HG03066 (cell line): ENCODE data around the gene UNC5A.

Source experiments
- ATAC-seq: cut with Tn5 transposase; IDR thresholded peaks from one replicate; pipeline ENCODE4 v1.9.1; 2021; ENCODE audit warnings: low read depth; ENCODE audit not compliant: unreplicated experiment

The UNC5A gene

GRCh38 chr5:176837707-176838115 lies 27.4 kb downstream of the UNC5A start:
- ATAC-seq: no peak

DNA sequence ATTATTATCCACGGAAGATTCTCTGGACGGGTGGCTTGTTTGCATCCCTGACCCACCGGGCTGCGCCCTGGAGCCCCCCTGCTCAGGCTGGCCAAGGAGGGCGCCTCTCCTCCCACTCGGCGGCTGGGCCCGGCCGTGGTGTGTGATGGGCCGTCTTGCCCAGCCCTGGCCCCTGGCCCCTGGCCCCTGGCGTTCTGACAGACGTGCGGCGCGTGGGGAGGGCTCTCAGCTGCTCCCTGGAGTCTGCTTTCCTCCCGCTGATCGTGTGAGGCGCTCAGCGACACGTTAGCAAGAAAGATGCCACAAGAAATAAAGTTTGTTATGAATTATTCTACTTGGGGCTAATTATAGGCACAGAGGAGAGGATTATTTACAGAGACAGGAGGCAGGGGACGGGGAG lies 33.3 kb downstream of the UNC5A start:
- ATAC-seq: no peak

DNA sequence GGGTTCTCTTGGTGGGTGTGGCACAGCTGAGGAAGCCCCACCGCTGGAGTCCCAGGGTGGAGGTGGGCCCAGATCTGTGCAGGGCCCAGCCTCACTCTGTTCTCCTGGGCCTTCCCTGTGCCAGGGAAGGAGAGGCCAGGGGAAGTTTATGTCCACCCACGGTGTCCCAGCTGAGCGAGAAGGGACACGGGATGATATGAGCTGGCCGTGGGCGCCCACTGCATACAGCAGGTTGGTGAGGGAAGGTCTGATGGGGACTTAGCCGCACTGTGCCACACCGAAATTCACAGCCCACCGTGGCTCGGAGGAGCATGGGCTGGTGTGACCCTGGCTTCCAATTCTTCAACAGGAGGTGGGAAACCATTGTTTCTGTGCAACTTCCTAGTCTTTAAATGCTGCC lies 33.9 kb downstream of the UNC5A start:
- no peak for ATAC-seq

GRCh38 chr5:176844706-176845391 lies 34.5 kb downstream of the UNC5A start:
- ATAC-seq: no peak

DNA sequence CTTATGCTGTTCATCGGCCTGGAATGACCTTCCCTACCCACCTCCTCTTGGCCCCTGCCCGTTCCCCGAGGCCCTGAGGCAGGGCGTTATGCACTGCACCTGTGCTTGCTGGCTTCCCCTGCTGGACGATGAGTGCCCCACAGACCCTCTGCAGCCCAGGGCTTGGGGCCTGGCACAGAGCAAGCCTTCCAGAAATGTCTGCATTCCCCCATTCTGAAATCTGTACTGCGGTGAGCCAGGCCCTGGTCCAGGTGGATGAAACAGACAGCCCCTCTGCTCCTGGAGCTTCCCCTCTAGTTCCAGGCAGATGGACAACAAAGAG lies 35.0 kb downstream of the UNC5A start:
- ATAC-seq: no peak

- no peak for ATAC-seq
Measured at GRCh38 chr5:176846335-176847140, 36.2 kb downstream of the UNC5A start.

- ATAC-seq: no peak
Measured at GRCh38 chr5:176847148-176847547, 36.8 kb downstream of the UNC5A start.

GRCh38 chr5:176847726-176848290 lies 37.4 kb downstream of the UNC5A start:
- ATAC-seq: no peak

DNA sequence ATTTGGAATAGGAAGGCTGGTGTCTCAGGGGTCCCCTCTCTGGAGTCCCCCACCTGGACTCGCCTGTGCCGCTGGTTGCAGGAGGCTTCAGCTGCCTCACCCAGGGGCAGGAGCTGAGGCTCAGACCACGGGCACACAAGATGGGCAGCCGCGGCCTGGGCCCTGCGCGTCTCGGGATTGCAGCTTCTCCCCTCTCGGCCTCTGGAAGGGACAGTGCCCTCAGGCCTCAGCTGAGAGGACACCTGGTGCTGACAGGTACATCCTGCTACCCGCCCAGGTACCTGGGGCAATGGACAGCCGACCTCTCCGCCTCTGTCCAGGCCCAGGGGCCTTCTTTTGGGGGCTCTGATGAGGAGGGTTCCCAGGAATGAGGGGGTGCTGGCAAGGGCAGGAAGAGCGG lies 38.3 kb downstream of the UNC5A start:
- ATAC-seq: no peak

- ATAC-seq: no peak
Measured at GRCh38 chr5:176849611-176850227, 39.4 kb downstream of the UNC5A start.

DNA sequence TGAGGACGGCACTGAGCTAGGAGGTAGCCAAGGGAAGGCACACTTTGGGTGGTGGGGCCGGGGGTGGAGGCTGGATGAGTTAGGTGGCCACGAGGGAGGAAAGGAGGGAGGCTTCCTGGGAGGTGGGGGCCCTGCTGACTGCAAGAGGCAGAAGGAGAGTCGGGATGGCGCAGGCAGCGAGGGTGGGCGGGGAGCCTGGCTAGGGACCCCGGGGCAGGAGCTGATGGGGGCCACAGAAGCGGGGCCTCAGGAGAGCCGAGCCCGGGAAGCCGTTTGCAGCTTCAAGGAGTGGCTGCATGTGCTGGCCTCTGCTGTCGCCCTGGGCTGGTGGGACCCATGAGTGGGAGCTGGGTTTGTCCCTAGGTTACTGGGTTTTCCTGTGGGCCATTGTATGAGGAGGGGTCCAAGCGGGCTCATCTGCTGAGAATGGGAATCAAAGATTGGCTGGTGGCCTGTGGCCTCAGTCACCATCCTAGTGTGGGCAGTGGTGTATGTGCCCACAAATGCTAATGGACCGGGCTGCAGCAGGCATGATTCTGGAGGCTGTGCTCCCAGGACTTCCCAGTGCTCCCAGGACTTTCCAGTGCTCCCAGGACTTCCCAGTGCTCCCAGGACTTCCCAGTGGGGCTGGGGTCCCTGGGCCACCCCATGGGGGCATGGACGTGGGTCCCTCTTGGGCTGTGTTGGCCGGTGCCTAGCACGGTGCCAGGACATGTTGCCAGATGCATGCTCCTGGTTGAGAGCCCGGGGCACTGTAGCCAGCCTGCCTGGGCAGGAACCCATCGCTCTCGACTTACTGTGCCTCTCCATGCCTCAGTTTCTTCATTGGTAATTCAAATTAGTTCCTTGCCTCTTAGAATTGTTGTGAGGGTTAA lies 40.2 kb downstream of the UNC5A start:
- no peak for ATAC-seq

- ATAC-seq: no peak
Measured at GRCh38 chr5:176851380-176851779, 41.0 kb downstream of the UNC5A start.

GRCh38 chr5:176851871-176852658 lies 41.7 kb downstream of the UNC5A start:
- ATAC-seq: no peak

GRCh38 chr5:176853151-176853778 lies 42.9 kb downstream of the UNC5A start:
- no peak for ATAC-seq

DNA sequence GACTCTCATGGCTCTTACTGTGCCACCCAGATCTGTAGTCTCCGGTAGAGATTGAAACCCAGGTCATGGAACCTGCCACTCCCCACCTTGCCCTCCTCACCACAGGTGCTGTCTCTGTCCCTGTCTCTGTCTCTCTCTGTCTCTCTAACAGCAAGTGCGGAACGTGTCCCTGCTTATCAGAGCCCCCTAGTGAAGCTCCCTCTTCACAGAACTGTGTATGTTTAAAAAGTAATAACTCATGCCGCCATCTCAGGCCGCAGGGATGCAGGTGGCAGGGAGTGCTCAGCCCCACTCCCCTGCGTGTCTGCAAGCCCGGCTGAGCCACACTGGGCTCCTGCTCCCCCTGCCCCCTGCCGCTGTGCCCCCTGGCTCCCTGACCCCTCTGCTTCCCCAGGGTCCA lies 43.8 kb downstream of the UNC5A start:
- ATAC-seq: no peak

DNA sequence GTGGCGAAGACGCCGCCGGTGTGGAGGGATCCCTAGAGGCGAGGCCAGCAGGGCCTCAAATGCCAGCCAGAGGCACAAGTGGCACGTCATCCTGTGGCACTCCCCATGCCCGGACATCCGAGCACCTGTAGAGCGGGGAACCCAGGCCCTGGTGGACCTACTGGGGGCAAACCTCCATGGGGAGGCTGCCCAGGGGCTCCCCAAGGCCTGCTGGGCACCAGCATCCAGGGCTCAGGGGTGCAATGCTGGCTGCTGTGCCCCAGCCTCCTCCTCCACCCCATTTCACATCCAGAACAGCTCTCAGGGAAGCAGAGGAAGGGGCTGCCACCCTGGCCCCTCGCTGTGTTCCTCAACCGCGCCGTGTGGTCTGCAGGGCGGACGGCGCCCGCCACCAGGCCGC lies 45.2 kb downstream of the UNC5A start:
- ATAC-seq: no peak

- no peak for ATAC-seq
Measured at GRCh38 chr5:176856746-176857145, 46.4 kb downstream of the UNC5A start.

DNA sequence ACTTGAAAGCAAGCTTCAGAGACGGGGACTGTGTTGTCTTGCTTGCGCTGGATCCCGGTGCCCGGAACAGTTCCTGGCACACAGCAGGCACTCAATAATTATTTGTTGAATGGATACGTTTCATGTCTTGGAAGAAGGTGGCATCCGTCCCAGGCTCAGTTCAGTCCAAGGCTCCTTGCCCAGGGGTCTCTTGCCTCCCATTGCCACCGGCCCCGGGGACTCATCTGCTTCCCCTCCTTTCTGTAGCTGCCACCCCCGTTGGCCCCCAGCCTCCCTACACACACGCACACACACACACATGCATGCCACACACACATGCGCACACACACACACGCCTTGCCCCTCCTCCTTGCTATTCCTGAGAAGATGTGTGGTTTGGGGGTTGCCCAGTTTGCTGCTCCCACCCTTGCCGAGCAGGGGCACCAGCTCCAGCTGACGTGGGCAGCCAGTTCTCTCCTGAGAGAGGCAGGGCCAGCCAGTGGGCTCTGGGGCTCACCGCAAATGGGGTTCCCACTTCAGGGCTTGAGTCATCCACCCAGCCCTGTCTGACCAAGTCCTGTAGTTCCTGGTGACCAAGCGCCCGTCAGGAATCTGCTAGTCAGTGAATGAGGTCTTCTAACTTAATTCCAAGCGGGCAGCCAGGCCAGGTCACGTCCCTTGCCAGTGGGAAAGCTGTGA lies 47.0 kb downstream of the UNC5A start:
- no peak for ATAC-seq

DNA sequence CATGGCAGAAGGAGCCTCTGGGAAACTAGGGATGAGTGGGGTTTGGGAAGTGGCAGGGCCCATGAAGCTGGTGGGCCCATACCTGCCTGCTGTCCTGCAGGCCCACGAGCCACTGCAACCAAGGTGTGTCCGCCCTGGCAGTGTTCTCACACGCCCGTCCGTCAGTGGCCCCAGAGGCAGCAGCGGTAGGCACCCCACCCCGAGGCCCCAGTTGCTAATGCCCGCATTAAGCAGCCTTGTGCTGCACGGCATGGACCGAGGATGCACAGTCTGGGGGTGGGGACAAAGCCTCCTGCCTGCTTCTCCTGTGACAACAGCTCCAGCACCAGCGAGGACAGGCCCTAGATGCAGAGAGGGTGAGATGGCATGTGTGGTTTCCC lies 47.5 kb downstream of the UNC5A start:
- ATAC-seq: no peak
